ENCODE data around the gene CORO2B. TPM values are rescaled to one million over a fixed set of nuclear protein-coding genes. Genes with fewer than 3 reads are reported as not detected.

CORO2B gene
- total and polyA plus RNA-seq, 9 donors: 7.5 to 61.0 (median 18.0) TPM

DNA sequence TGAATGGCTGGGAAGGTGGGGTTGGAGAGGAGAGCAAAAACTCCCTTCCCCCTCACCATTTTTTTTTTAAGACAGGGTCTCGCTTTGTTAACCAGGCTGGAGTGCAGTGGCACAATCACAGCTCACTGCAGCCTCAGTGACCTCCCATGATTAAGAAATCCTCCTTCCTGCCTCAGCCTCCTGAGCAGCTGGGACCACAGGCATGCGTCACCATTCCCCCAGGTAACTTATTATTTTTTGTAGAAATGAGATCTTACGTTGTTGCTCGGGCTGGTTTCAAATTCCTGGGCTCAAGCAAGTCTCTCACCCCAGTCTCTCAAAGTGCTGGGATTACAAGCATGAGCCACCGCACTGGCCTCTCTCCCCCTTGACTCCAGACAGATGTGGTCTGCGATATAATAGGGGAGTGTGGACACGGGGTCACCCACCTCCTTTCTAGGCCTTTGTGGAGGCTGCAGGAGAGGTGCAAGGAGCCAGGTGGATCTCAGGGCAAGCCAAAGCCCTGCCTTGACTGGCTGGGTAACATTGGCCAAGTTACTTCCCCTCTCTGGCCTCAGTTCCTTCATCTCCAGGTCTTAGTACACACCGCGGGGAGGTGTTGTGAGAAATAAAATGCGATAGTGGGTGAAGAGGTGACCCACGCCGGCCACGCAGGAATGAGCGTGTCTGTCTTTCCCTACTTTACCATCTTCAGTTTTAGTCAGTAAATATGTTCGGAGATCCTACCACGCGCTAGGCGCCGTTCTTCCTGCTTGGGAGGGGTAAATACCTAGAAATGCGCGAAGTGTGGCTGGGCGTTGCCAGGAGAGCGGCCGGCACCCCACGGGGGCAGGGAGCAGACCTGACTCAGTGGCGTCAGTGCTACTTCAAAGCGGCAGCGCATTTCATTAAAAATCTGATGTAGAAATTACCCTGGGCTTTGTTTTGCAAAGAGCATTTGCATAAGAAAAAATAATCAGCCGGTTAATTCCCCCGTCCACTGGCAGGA is 20.2 kb upstream of the CORO2B start:
- peaks cover 7% of the 10 kb centered on the region for H3K4me1 ChIP-seq (ENCODE audit: insufficient read depth)
- DNase-seq: peak in 1 of 5 donors; percentile 40
- no peaks in the 10 kb centered on the region for H3K36me3 ChIP-seq
- no peaks in the 10 kb centered on the region for H3K9me3 ChIP-seq
- WGBS, 3 donors: 49 to 58% (median 50%) methylated on average over 30 of the region's 30 CpGs
- intact Hi-C loops (cut with DNase I): loop anchor here (5.0 to 10.0 kb wide), 6 partner anchors 114 to 319 kb away; no protein-coding TSS in a partner anchor
- H3K27me3 ChIP-seq: no peaks in the 10 kb centered on the region
- peak overlapping the region; percentile 43 for H3K4me3 ChIP-seq
- TF ChIP-seq EP300 (IDR thresholded peaks at IDR 0.05) (no peak), POLR2A (IDR thresholded peaks at IDR 0.05) (no peak)
- TF ChIP-seq, protein P1, sequence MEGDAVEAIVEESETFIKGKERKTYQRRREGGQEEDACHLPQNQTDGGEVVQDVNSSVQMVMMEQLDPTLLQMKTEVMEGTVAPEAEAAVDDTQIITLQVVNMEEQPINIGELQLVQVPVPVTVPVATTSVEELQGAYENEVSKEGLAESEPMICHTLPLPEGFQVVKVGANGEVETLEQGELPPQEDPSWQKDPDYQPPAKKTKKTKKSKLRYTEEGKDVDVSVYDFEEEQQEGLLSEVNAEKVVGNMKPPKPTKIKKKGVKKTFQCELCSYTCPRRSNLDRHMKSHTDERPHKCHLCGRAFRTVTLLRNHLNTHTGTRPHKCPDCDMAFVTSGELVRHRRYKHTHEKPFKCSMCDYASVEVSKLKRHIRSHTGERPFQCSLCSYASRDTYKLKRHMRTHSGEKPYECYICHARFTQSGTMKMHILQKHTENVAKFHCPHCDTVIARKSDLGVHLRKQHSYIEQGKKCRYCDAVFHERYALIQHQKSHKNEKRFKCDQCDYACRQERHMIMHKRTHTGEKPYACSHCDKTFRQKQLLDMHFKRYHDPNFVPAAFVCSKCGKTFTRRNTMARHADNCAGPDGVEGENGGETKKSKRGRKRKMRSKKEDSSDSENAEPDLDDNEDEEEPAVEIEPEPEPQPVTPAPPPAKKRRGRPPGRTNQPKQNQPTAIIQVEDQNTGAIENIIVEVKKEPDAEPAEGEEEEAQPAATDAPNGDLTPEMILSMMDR (IDR thresholded peaks at IDR 0.05): no peak
- peak overlapping the region in 1 of 2 donors; percentile 36 for H3K27ac ChIP-seq

DNA sequence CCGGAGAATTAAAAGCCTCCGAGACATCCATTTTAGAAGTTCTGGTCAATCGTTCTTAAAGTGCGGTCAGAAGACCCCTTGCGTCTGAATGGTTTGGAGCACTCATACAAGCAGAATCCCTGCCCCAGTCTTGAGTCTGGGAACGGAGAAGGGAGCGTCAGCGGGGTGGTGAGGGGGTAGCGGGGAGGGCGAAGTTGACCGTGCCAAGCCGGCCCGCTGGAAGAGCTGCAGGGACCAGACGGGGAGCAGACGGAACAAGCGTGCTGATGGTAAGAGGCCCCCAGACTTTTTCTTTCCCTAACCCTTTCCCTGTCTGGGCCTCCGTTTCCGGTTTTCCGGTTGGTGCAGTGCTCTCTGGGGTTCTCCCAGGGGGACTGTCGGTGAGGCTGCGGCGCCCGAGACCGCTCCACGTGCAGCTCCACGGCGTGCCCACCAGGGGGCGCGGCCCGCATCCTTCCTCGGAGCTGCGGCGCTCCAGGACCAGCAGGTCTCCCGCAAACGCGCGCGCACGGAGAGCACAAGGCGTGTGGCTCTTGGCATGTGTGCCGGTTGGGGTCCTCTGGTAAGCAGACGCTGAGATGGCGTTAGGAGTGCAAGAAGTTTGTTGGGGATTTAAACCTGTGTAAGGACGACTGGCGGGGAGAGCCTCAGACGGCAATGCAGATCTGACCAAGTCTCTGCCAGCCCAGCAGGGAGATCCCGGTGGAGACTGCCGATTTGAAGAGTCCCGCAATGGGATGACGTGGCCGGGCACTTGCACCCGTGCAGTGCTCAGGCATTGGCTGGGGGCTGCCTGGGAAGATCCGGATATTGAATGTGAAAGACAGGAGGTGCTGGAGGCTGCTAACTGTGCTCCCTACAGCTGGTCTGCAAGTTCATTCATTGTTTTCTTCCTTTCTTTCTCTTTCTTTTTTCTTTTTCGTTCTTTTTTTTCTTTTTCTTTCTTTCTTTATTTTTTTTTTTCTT is 19.2 kb upstream of the CORO2B start:
- Histone ChIP-seq H3K4me1 (ENCODE audit: insufficient read depth) (peaks cover 7% of the 10 kb centered on the region), H3K9me3 (no peaks in the 10 kb centered on the region), H3K27ac (peak overlapping the region in 1 of 2 donors; percentile 36), H3K27me3 (no peaks in the 10 kb centered on the region), H3K4me3 (peak overlapping the region; percentile 43), H3K36me3 (no peaks in the 10 kb centered on the region)
- DNase-seq: peak; percentile 80 to 91 (median 85)
- 2 to 3% (median 2%) methylated on average over 54 of the region's 54 CpGs for WGBS, 3 donors
- TF ChIP-seq EP300 (IDR thresholded peaks at IDR 0.05): no peak
- no peak for TF ChIP-seq POLR2A (IDR thresholded peaks at IDR 0.05)
- TF ChIP-seq, protein P1 (IDR thresholded peaks at IDR 0.05): peak; percentile 93 to 97 (median 97)
- intact Hi-C loops (cut with DNase I): loop anchor here (5.0 to 10.0 kb wide), 6 partner anchors 113 to 318 kb away; no protein-coding TSS in a partner anchor

DNA sequence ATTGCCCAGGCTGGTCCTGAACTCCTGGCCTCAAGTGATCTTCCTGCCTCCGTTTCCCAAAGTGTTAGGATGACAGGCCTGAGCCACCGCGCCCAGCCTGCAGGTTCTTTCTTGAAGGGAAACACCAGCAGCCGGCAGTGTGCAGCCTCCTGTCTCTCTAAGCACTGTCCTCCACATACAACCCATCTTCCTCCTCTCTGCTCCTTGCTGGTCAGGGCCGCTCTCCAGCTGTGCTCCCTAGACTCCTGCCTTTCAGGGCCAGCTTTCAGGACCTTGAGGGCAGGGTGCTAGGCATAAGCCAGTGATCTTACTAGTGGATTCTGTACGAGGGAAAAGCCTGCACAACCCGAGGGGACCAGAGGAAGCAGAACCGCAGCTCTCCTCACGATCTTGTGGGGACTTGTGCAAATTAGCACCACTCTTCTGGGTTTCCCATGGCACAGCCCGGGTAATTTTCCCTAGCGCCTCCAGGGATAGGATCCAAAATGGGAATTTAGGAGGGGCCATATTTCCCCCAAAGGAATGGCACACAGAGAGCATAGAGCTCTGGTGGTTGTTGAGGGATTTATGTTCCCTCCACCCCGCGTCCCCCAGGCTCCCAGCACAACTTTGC is 18.2 kb upstream of the CORO2B start:
- peaks cover 7% of the 10 kb centered on the region for H3K4me1 ChIP-seq (ENCODE audit: insufficient read depth)
- no peaks in the 10 kb centered on the region for H3K9me3 ChIP-seq
- TF ChIP-seq, protein P1 (IDR thresholded peaks at IDR 0.05): no peak
- no peak for TF ChIP-seq POLR2A (IDR thresholded peaks at IDR 0.05)
- no peak for TF ChIP-seq EP300 (IDR thresholded peaks at IDR 0.05)
- no peak overlapping the region for H3K4me3 ChIP-seq
- DNase-seq: peak in 1 of 5 donors; percentile 28
- H3K27ac ChIP-seq: no peak overlapping the region
- WGBS, 3 donors: 68 to 88% (median 79%) methylated on average over 13 of the region's 13 CpGs
- H3K27me3 ChIP-seq: no peaks in the 10 kb centered on the region
- no peaks in the 10 kb centered on the region for H3K36me3 ChIP-seq
- intact Hi-C loops (cut with DNase I): loop anchor here in 2 of 4 donors (5.0 kb wide), 1 partner anchor 112 kb away; no protein-coding TSS in a partner anchor

Data from ovary (tissue), 9 donors.